Measurements from ENCODE around the gene TSHZ3. TPM values are rescaled to one million over a fixed set of nuclear protein-coding genes. Genes with fewer than 3 reads are reported as not detected.

The TSHZ3 gene
- total and polyA plus RNA-seq, 9 of the 15 experiments (the other 6 are each of a cell fraction or from before 2014, with no cell fraction given), result 0.03 to 0.13 (median 0.05) TPM; not detected in 5

DNA sequence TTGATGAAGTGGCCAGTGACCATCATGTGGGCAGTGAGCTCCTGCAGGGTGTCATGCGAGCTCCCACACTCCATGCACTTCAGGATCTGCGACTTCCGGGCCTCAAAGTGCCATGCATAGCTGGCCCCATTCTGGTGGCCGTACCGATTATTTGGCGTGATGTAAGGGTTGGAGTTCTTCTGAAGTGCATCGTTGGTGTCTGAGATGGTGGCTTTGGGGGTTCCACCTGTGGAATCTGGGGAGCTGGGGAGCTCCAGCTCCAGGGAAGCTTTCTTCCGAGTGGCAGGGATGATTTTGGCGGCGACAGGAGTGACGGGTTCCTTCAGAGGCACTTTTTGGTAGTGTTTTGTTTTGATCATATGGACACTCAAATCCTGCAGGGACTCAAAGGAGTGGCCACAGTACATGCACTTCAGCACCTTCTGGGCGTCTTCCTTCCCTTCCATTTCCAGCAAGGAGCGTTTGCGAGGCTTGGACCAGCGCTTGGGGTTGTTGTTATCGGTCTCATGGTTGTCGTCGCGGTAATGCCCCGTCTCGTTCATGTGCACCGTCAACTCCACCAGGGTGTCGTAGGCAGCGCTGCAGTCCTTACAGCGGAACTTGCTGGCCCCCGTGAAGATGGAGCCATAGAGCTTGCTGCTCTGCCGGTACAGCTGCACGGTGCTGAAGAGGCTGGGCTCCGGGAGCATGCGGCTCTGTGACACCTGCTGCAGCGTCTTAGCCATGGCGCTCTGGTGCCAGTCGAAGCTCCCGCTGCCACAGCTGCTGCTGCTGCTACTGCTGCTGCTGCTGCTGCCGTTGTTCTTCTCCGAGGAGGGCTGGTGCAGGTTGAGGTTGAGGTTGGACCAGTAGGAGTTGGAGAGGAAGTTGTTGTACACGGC, 70.4 kb downstream of the TSHZ3 start:
- FAIRE-seq, result no peak
- in situ Hi-C loops (cut with MboI) (no loop called here), intact Hi-C loops (cut with micrococcal nuclease) (no loop called here)
- H3K4me3 ChIP-seq, result no peak overlapping the region
- POLR2A ChIA-PET, result no interaction called here
- peaks cover 30 to 58% of the 10 kb centered on the region in 2 experiments for H3K27me3 ChIP-seq (ENCODE audit: control insufficient read depth in 2 of 2, insufficient read depth in 2 of 2, low read length in 2 of 2)
- no TSS peak for BruUV-seq (replicated peaks)
- H3K27ac ChIP-seq (ENCODE audit: extremely low read depth, low read depth, low read length), result no peak overlapping the region
- no peaks in the 10 kb centered on the region for H3K79me2 ChIP-seq (ENCODE audit: control insufficient read depth, insufficient read depth, low read length)
- no peaks in the 10 kb centered on the region for H3K9me1 ChIP-seq (ENCODE audit: control insufficient read depth, insufficient read depth, low read length)
- no peak overlapping the region for H2AFZ ChIP-seq (ENCODE audit: low read depth, low read length)
- no peaks in the 10 kb centered on the region; the same call in none of the 2 replicates for H4K20me1 ChIP-seq (replicated peaks; ENCODE audit: control insufficient read depth, insufficient read depth, low read length)
- H3K4me2 ChIP-seq (ENCODE audit: insufficient read depth, low read length), result no peak overlapping the region
- CTCF ChIA-PET (ENCODE audit: low intra/inter-chr PET ratio), result no interaction called here
- no peak overlapping the region for H3K9ac ChIP-seq (ENCODE audit: insufficient read depth in 1 of 2, low read depth in 2 of 2, low read length in 2 of 2)
- 1% methylated on average over 35 of the region's 37 CpGs for WGBS (ENCODE audit: insufficient coverage, low coverage, missing lambda C conversion rate)
- no peak for DNase-seq (ENCODE audit: extremely low read depth in 1 of 4, low spot score in 3 of 4)
- H3K36me3 ChIP-seq (ENCODE audit: control insufficient read depth, insufficient read depth, low read length), result no peaks in the 10 kb centered on the region
- no peak for ATAC-seq
- no peaks in the 10 kb centered on the region for H3K4me1 ChIP-seq (replicated peaks in 1 of 2; ENCODE audit: control insufficient read depth in 2 of 2, insufficient read depth in 2 of 2, low read length in 2 of 2)
- TF ChIP-seq, protein P1, sequence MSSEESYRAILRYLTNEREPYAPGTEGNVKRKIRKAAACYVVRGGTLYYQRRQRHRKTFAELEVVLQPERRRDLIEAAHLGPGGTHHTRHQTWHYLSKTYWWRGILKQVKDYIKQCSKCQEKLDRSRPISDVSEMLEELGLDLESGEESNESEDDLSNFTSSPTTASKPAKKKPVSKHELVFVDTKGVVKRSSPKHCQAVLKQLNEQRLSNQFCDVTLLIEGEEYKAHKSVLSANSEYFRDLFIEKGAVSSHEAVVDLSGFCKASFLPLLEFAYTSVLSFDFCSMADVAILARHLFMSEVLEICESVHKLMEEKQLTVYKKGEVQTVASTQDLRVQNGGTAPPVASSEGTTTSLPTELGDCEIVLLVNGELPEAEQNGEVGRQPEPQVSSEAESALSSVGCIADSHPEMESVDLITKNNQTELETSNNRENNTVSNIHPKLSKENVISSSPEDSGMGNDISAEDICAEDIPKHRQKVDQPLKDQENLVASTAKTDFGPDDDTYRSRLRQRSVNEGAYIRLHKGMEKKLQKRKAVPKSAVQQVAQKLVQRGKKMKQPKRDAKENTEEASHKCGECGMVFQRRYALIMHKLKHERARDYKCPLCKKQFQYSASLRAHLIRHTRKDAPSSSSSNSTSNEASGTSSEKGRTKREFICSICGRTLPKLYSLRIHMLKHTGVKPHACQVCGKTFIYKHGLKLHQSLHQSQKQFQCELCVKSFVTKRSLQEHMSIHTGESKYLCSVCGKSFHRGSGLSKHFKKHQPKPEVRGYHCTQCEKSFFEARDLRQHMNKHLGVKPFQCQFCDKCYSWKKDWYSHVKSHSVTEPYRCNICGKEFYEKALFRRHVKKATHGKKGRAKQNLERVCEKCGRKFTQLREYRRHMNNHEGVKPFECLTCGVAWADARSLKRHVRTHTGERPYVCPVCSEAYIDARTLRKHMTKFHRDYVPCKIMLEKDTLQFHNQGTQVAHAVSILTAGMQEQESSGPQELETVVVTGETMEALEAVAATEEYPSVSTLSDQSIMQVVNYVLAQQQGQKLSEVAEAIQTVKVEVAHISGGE (CRISPR knock-in tag; IDR thresholded peaks at IDR 0.05), result no peak
- no peak for TF ChIP-seq ZNF133 (CRISPR knock-in tag; IDR thresholded peaks at IDR 0.05)
- TF ChIP-seq, protein P2, sequence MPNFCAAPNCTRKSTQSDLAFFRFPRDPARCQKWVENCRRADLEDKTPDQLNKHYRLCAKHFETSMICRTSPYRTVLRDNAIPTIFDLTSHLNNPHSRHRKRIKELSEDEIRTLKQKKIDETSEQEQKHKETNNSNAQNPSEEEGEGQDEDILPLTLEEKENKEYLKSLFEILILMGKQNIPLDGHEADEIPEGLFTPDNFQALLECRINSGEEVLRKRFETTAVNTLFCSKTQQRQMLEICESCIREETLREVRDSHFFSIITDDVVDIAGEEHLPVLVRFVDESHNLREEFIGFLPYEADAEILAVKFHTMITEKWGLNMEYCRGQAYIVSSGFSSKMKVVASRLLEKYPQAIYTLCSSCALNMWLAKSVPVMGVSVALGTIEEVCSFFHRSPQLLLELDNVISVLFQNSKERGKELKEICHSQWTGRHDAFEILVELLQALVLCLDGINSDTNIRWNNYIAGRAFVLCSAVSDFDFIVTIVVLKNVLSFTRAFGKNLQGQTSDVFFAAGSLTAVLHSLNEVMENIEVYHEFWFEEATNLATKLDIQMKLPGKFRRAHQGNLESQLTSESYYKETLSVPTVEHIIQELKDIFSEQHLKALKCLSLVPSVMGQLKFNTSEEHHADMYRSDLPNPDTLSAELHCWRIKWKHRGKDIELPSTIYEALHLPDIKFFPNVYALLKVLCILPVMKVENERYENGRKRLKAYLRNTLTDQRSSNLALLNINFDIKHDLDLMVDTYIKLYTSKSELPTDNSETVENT (CRISPR knock-in tag; IDR thresholded peaks at IDR 0.05), result no peak
- H3K9me3 ChIP-seq (replicated peaks; ENCODE audit: control insufficient read depth, insufficient read depth, low read depth, low read length), result no peaks in the 10 kb centered on the region

Measured in K562 (cell line).